GM10248 (cell line): ENCODE results near the gene ARMH3.

Source experiments
- CTCF ChIA-PET: fragments of 300-600 bp; sonication (Branson Sonifier 250); formaldehyde crosslinking; extraction: SDS; loops from one replicate; lab custom pipeline; 2021; ENCODE audit warnings: antibody characterized with exemption; lab: Yijun Ruan, JAX
- POLR2A ChIA-PET: fragments of 350-650 bp; sonication (Branson Sonifier 250); formaldehyde crosslinking; extraction: SDS; loops from one replicate; lab custom pipeline; 2020; ENCODE audit warnings: antibody characterized with exemption; lab: Yijun Ruan, JAX
- DNase-seq: peaks from one replicate; pipeline ENCODE4 v3.0.0; 2012; ENCODE audit errors: extremely low spot score
- CTCF ChIP-seq: IDR thresholded peaks from 2 replicates; pipeline ENCODE4 v1.5.1; 2012; ENCODE audit warnings: mild to moderate bottlenecking, low read depth; ENCODE audit errors: extremely low read depth, missing control alignments, control extremely low read depth

The ARMH3 gene

GRCh38 chr10:101958691-101959090 lies 97.3 kb downstream of the ARMH3 start:
- POLR2A ChIA-PET: no interaction called here
- CTCF ChIA-PET: interaction anchor here (0.8 to 3.6 kb wide), 16 partner anchors 8 to 123 kb away, joined by 3 to 15 read pairs (median 5); no protein-coding TSS in a partner anchor
- DNase-seq: no peak
- TF ChIP-seq CTCF: no peak

- no peak for DNase-seq
- no peak for TF ChIP-seq CTCF
- ChIA-PET CTCF (interaction anchor here (1.2 to 3.6 kb wide), 9 partner anchors 10 to 116 kb away, joined by 3 to 15 read pairs (median 9); no protein-coding TSS in a partner anchor), POLR2A (no interaction called here)
Observed at GRCh38 chr10:101956898-101957297, 99.1 kb downstream of the ARMH3 start.

GRCh38 chr10:101956117-101956516 lies 99.9 kb downstream of the ARMH3 start:
- POLR2A ChIA-PET: no interaction called here
- TF ChIP-seq CTCF: no peak
- DNase-seq: no peak
- CTCF ChIA-PET: interaction anchor here (1.3 to 3.6 kb wide), 3 partner anchors 15 to 117 kb away, joined by 3 to 14 read pairs (median 3); no protein-coding TSS in a partner anchor

GRCh38 chr10:101952191-101952590 lies 103.8 kb downstream of the ARMH3 start:
- CTCF ChIA-PET: no interaction called here
- DNase-seq: no peak
- POLR2A ChIA-PET: no interaction called here
- TF ChIP-seq CTCF: no peak

- TF ChIP-seq CTCF: no peak
- ChIA-PET CTCF (interaction anchor here (1.2 kb wide), 2 partner anchors 19 to 60 kb away, joined by 3 read pairs; no protein-coding TSS in a partner anchor), POLR2A (no interaction called here)
- DNase-seq: no peak
Observed at GRCh38 chr10:101950213-101950612, 105.8 kb downstream of the ARMH3 start.

- no peak for TF ChIP-seq CTCF
- CTCF ChIA-PET: interaction anchor here (0.9 to 3.4 kb wide), 12 partner anchors 15 to 101 kb away, joined by 3 to 14 read pairs (median 4); no protein-coding TSS in a partner anchor
- DNase-seq: no peak
- POLR2A ChIA-PET: no interaction called here
Observed at GRCh38 chr10:101941871-101942270, 114.1 kb downstream of the ARMH3 start.
